GM18517 (cell line): ENCODE results near the gene TMC5.
"Not testable (repeated sequence)": the region's sequence is repeated elsewhere in the genome, so short reads cannot be mapped to it uniquely, and the experiment has no call there.

ENCODE experiments used
- ATAC-seq: cut with Tn5 transposase; IDR thresholded peaks from one replicate; pipeline ENCODE4 v1.9.1; 2021; ENCODE audit warnings: mild to moderate bottlenecking, moderate library complexity; ENCODE audit not compliant: unreplicated experiment

Gene TMC5

GRCh38 chr16:19417640-19418039 is at the start of gene TMC5:
TSS of gene TMC5 (plus strand) at chr16:19417883. CDS start at chr16:19440039, 22,156 bp downstream.
- ATAC-seq: no peak

- not testable (repeated sequence) for ATAC-seq
These were observed 45.1 kb upstream of the TMC5 start for GRCh38 chr16:19372541-19372940.

- no peak for ATAC-seq
These were observed 43.3 kb upstream of the TMC5 start for GRCh38 chr16:19374402-19374801.

- no peak for ATAC-seq
These were observed 42.0 kb upstream of the TMC5 start for GRCh38 chr16:19375561-19376158.

- no peak for ATAC-seq
These were observed 39.8 kb upstream of the TMC5 start for GRCh38 chr16:19377864-19378263.

- no peak for ATAC-seq
These were observed 39.2 kb upstream of the TMC5 start for GRCh38 chr16:19378511-19378910.

GRCh38 chr16:19379838-19380237 is 37.8 kb upstream of the TMC5 start:
- no peak for ATAC-seq

- ATAC-seq: no peak
These were observed 37.4 kb upstream of the TMC5 start for GRCh38 chr16:19380328-19380727.

GRCh38 chr16:19382084-19382801 is 35.4 kb upstream of the TMC5 start:
- ATAC-seq: no peak

GRCh38 chr16:19382887-19383816 is 34.5 kb upstream of the TMC5 start:
- ATAC-seq: no peak

GRCh38 chr16:19384656-19385055 is 33.0 kb upstream of the TMC5 start:
- ATAC-seq: no peak

- no peak for ATAC-seq
These were observed 31.2 kb upstream of the TMC5 start for GRCh38 chr16:19386525-19386924.

GRCh38 chr16:19389246-19389645 is 28.4 kb upstream of the TMC5 start:
- no peak for ATAC-seq

GRCh38 chr16:19391185-19391776 is 26.4 kb upstream of the TMC5 start:
- ATAC-seq: not testable (repeated sequence)

GRCh38 chr16:19392352-19392751 is 25.3 kb upstream of the TMC5 start:
- no peak for ATAC-seq

- no peak for ATAC-seq
These were observed 24.2 kb upstream of the TMC5 start for GRCh38 chr16:19393226-19394111.

GRCh38 chr16:19395646-19396267 is 21.9 kb upstream of the TMC5 start:
- ATAC-seq: not testable (repeated sequence)

GRCh38 chr16:19396555-19397011 is 21.1 kb upstream of the TMC5 start:
- ATAC-seq: no peak

GRCh38 chr16:19397373-19397772 is 20.3 kb upstream of the TMC5 start:
- not testable (repeated sequence) for ATAC-seq

GRCh38 chr16:19400711-19401110 is 17.0 kb upstream of the TMC5 start:
- no peak for ATAC-seq
